ENCODE results near the gene NBEA. TPM values are rescaled to one million over a fixed set of nuclear protein-coding genes. Genes with fewer than 3 reads are reported as not detected.

The NBEA gene
- polyA plus RNA-seq, 12 donors, result 12.2 to 18.6 (median 16.3) TPM; not detected in 1

- DNase-seq, result peak; percentile 61
Measured at GRCh38 chr13:35474496-35475211, 532.6 kb downstream of the NBEA start.

- DNase-seq, result peak; percentile 70
Measured at GRCh38 chr13:35475212-35475959, 533.3 kb downstream of the NBEA start.

GRCh38 chr13:35475960-35476943, 534.2 kb downstream of the NBEA start, which contains the start of gene MAB21L1:
Gene MAB21L1 (minus strand): TSS chr13:35476689. CDS start chr13:35476138, 551 bp downstream.
- peak; percentile 89 for DNase-seq

GRCh38 chr13:35477386-35477946, 535.4 kb downstream of the NBEA start:
- no peak for DNase-seq

GRCh38 chr13:35478271-35479037, 536.4 kb downstream of the NBEA start:
- DNase-seq, result no peak

DNA sequence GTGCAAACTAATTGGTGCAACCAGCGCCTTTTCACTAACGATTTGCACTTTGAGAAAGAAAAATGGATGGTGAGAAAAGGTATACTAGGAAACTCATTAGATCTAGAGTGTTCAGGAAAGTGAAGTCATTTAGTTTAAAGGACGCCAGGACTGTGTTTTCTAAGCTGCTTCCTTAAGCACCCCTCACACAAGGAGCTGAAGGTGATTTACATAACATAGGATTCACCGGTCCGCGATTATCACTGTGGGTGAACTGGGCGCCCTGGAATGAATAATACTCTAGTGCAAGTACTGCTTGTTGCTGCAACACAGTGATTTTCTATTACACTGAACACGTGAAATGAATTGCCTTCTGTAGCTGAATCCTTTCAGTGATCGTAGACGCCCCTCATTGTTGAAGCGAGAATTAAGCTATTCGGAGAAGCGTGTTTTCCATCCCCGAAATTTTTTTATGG, 537.0 kb downstream of the NBEA start:
- no peak for DNase-seq

- DNase-seq, result no peak
Measured at GRCh38 chr13:35479706-35480105, 537.6 kb downstream of the NBEA start.

GRCh38 chr13:35480346-35480745, 538.3 kb downstream of the NBEA start:
- DNase-seq, result no peak

GRCh38 chr13:35481777-35482176, 539.7 kb downstream of the NBEA start:
- no peak for DNase-seq

- no peak for DNase-seq
Measured at GRCh38 chr13:35482527-35482926, 540.5 kb downstream of the NBEA start.

GRCh38 chr13:35483761-35484160, 541.7 kb downstream of the NBEA start:
- DNase-seq, result no peak

GRCh38 chr13:35484384-35484783, 542.3 kb downstream of the NBEA start:
- no peak for DNase-seq

DNA sequence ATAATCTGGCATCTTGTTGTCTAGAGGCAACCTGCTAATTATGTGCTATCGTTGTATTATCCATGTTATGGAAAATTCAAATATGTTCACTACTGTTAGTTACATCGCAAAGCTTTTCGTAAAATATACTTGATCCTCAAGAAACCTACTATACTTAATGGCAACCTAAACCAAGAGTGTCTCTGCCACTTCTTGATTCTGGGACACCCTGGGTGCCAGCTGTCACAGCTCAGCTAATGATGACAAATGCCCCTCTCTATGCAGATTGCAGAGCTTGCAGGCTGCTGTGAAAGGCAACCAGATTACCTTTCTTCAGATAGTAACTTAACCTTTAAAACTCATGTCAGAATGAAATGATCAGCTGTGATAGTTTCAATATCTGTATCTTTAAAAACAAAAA, 543.4 kb downstream of the NBEA start:
- no peak for DNase-seq

- DNase-seq, result no peak
Measured at GRCh38 chr13:35489050-35489449, 547.0 kb downstream of the NBEA start.

DNA sequence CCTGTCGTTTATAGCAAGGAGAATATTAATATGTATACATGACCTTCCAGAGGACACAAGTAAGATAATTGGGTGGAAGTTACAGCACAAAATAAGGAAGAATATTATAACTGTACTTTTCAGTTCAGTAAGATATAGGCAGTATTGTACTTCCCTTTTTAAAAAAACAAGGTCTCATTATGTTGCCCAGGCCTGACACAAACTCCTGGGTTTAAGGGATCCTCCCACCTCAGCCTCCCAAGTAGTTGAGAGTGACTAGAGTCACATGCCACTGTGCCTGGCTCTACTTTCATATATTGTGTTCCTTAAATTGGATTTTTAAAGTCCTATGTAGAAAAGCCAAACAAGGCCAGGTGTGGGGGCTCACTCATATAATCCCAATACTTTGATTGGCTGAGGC, 553.9 kb downstream of the NBEA start:
- DNase-seq, result no peak

DNA sequence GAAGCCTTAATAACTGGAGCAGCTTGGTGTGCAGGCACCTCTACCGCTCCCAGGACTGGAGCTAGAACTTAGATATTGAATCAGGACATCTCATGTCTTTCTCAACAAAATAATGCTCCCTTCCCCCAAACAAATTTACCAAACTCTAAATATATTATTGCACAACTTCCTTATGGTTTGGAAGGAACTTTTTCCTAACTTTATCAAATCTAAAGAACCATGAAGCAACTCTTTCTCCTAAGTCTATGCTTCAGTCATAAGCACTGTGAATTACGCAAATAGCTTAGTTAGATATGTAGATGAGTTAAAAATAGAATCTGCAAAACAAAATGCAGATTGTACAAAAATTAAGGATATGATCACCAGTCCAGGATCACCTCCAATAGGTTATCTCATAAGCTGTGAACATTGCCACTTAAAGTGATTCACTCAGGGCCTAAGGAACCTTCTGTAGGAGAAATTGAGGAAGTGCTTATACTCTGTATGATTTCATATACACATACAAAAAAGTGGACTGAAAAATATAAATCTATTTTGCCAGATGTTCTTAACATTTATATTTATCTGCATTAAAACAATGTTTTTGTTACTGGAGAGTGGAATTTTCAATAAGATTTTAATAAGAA, 554.8 kb downstream of the NBEA start:
- no peak for DNase-seq

GRCh38 chr13:35498231-35498630, 556.2 kb downstream of the NBEA start:
- no peak for DNase-seq

DNA sequence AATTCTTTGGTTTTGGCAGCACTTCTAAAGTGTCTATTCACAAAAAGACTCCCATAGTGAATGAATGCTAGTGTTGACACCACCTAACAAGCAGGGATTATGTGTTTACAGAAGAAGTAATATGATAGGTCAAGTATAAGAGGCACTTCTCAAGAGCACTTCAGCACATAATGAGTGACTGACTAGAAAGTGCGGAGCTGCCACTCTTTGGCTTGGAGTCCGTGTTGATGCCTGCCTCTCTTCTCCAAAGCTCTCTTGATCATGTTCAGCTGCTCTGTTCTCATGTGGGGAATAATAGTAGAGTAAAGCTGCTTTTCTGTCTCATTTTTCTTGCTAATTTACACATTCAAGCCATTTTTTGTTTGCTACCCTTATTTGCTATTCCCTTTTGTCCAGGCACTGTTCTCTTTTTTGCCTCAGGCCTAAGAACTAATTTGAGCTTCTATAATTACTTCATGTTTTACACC, 557.2 kb downstream of the NBEA start:
- DNase-seq, result no peak

- DNase-seq, result no peak
Measured at GRCh38 chr13:35499676-35500075, 557.6 kb downstream of the NBEA start.

- DNase-seq, result no peak
Measured at GRCh38 chr13:35500144-35500543, 558.1 kb downstream of the NBEA start.
